ENCODE results near the gene KRT76.

Gene KRT76

DNA sequence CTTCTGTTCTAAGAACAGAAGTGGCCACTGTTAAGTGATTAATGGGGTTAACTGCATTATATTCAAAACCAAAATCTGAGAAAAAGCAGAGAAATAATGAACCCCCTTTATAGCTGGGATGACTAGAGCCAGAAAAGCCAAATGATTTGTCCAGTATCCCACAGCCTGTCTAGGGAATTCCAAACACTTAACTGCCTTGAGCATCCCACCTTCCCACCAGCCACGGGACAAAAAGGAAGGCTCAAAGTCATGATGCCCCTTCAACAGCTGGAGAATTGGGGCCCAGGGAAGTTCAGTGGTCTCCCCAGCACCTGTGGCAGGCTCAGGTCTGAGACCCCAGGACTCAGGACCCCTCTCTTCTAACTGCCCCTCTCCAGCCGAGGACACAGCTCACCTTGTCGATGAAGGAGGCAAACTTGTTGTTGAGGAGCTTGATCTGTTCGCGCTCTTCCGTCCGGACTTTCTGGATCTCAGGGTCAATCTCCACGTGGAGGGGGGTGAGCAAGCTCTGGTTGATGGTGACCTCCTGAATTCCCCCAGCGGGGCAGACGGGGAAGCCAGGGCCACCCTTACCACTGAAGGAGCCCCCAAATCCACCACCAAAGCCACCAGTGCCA is 36.2 kb upstream of the KRT76 start:
- DNase-seq (ENCODE audit: low spot score), result no peak
- no peak overlapping the region for H3K27ac ChIP-seq
- TF ChIP-seq, protein P1, sequence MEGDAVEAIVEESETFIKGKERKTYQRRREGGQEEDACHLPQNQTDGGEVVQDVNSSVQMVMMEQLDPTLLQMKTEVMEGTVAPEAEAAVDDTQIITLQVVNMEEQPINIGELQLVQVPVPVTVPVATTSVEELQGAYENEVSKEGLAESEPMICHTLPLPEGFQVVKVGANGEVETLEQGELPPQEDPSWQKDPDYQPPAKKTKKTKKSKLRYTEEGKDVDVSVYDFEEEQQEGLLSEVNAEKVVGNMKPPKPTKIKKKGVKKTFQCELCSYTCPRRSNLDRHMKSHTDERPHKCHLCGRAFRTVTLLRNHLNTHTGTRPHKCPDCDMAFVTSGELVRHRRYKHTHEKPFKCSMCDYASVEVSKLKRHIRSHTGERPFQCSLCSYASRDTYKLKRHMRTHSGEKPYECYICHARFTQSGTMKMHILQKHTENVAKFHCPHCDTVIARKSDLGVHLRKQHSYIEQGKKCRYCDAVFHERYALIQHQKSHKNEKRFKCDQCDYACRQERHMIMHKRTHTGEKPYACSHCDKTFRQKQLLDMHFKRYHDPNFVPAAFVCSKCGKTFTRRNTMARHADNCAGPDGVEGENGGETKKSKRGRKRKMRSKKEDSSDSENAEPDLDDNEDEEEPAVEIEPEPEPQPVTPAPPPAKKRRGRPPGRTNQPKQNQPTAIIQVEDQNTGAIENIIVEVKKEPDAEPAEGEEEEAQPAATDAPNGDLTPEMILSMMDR (IDR thresholded peaks at IDR 0.05), result no peak
- no peak overlapping the region for H3K4me3 ChIP-seq

DNA sequence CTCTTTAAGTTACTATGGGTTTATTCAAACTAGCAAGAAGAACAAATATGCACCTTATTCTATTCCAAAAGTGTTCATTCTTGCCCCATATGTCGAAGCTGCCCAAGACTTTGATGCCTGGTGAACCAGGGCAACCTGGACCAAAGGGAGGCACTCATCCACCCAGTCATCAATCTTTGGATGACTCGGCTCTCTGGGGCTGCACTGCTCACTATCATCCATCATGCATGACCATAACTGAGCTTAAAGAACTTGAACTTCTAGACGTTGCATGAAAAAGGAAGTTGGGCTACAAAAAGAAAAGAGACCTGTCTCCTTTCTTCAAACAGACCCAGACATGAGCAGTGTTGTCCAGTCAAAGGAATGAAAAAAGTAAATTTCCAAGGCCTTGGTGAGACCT is 35.6 kb upstream of the KRT76 start:
- Histone ChIP-seq H3K4me3 (no peak overlapping the region), H3K27ac (no peak overlapping the region)
- TF ChIP-seq, protein P1 (IDR thresholded peaks at IDR 0.05), result no peak
- no peak for DNase-seq (ENCODE audit: low spot score)

- TF ChIP-seq, protein P1 (IDR thresholded peaks at IDR 0.05), result no peak
- Histone ChIP-seq H3K27ac (no peak overlapping the region), H3K4me3 (no peak overlapping the region)
- DNase-seq (ENCODE audit: low spot score), result no peak
Measured at GRCh38 chr12:52812073-52812400, 34.9 kb upstream of the KRT76 start.

- Histone ChIP-seq H3K4me3 (no peak overlapping the region), H3K27ac (no peak overlapping the region)
- TF ChIP-seq, protein P1 (IDR thresholded peaks at IDR 0.05), result no peak
- DNase-seq (ENCODE audit: low spot score), result no peak
Measured at GRCh38 chr12:52811191-52812072, 34.3 kb upstream of the KRT76 start.

DNA sequence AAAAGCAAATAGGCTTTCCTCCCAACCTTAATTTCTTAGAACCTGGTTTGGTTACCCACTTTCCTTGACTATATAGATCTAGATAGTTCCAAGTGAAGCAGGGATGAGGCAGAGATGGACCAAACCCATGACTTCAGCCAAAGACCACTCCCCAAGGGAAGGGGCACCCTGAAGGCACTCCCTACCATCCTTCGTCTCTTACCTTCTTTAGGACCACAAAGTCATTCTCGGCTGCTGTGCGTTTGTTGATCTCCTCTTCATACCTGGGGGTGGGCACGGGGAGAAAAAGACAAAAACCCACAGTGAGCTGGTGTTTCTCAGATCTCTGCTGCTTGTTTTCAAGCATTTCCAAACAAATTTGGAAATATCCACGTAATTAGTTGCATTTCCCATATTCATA is 33.4 kb upstream of the KRT76 start:
- Histone ChIP-seq H3K27ac (no peak overlapping the region), H3K4me3 (no peak overlapping the region)
- DNase-seq (ENCODE audit: low spot score), result no peak
- TF ChIP-seq, protein P1 (IDR thresholded peaks at IDR 0.05), result no peak

- TF ChIP-seq, protein P1 (IDR thresholded peaks at IDR 0.05), result no peak
- Histone ChIP-seq H3K27ac (no peak overlapping the region), H3K4me3 (no peak overlapping the region)
- DNase-seq (ENCODE audit: low spot score), result no peak
Measured at GRCh38 chr12:52809166-52809565, 32.0 kb upstream of the KRT76 start.
